ENCODE measurements around the gene EFCAB13. TPM values are rescaled to one million over a fixed set of nuclear protein-coding genes. Genes with fewer than 3 reads are reported as not detected.

EFCAB13 gene
- total RNA-seq, 1 donor from 2014 or later = 5.2 TPM

- DNase-seq (ENCODE audit: low spot score, unreplicated experiment) = no peak
- Mint-ChIP-seq H3K4me3 (ENCODE audit: low read depth) (no peak overlapping the region), H3K36me3 (ENCODE audit: insufficient read depth) (no peaks in the 10 kb centered on the region), H3K27me3 (no peaks in the 10 kb centered on the region), H3K9me3 (ENCODE audit: low read depth) (peaks cover 6% of the 10 kb centered on the region), H3K4me1 (ENCODE audit: low read depth) (peaks cover 6% of the 10 kb centered on the region), H3K27ac (no peak overlapping the region)
- no peak for TF ChIP-seq CTCF (IDR thresholded peaks at IDR 0.05; ENCODE audit: unreplicated experiment)
These were observed 23.0 kb upstream of the EFCAB13 start for GRCh38 chr17:47300718-47301117.

- Mint-ChIP-seq H3K27me3 (no peaks in the 10 kb centered on the region), H3K4me1 (ENCODE audit: low read depth) (peaks cover 6% of the 10 kb centered on the region), H3K27ac (no peak overlapping the region), H3K36me3 (ENCODE audit: insufficient read depth) (no peaks in the 10 kb centered on the region), H3K9me3 (ENCODE audit: low read depth) (peaks cover 6% of the 10 kb centered on the region), H3K4me3 (ENCODE audit: low read depth) (no peak overlapping the region)
- no peak for DNase-seq (ENCODE audit: low spot score, unreplicated experiment)
- TF ChIP-seq CTCF (IDR thresholded peaks at IDR 0.05; ENCODE audit: unreplicated experiment) = no peak
These were observed 22.6 kb upstream of the EFCAB13 start for GRCh38 chr17:47301161-47301560.

GRCh38 chr17:47301831-47302230, 21.9 kb upstream of the EFCAB13 start:
- no peak overlapping the region for H3K27ac Mint-ChIP-seq
- no peak for TF ChIP-seq CTCF (IDR thresholded peaks at IDR 0.05; ENCODE audit: unreplicated experiment)

GRCh38 chr17:47304186-47304585, 19.6 kb upstream of the EFCAB13 start:
- DNase-seq (ENCODE audit: low spot score, unreplicated experiment) = no peak
- H3K4me3 Mint-ChIP-seq (ENCODE audit: low read depth) = no peak overlapping the region
- peaks cover 6% of the 10 kb centered on the region for H3K9me3 Mint-ChIP-seq (ENCODE audit: low read depth)
- peaks cover 6% of the 10 kb centered on the region for H3K4me1 Mint-ChIP-seq (ENCODE audit: low read depth)
- H3K36me3 Mint-ChIP-seq (ENCODE audit: insufficient read depth) = no peaks in the 10 kb centered on the region
- no peak for TF ChIP-seq CTCF (IDR thresholded peaks at IDR 0.05; ENCODE audit: unreplicated experiment)
- H3K27ac Mint-ChIP-seq = no peak overlapping the region
- H3K27me3 Mint-ChIP-seq = no peaks in the 10 kb centered on the region

More at GRCh38 chr17:47301831-47302230, 21.9 kb upstream of the EFCAB13 start:
- no peaks in the 10 kb centered on the region for H3K27me3 Mint-ChIP-seq
- no peak for DNase-seq (ENCODE audit: low spot score, unreplicated experiment)
- no peak overlapping the region for H3K4me3 Mint-ChIP-seq (ENCODE audit: low read depth)
- peaks cover 6% of the 10 kb centered on the region for H3K9me3 Mint-ChIP-seq (ENCODE audit: low read depth)
- no peaks in the 10 kb centered on the region for H3K36me3 Mint-ChIP-seq (ENCODE audit: insufficient read depth)
- peaks cover 6% of the 10 kb centered on the region for H3K4me1 Mint-ChIP-seq (ENCODE audit: low read depth)

- TF ChIP-seq CTCF (IDR thresholded peaks at IDR 0.05; ENCODE audit: unreplicated experiment) = no peak
These were observed 18.3 kb upstream of the EFCAB13 start for GRCh38 chr17:47305302-47305923.

More at GRCh38 chr17:47305302-47305923, 18.3 kb upstream of the EFCAB13 start:
- H3K36me3 Mint-ChIP-seq (ENCODE audit: insufficient read depth) = no peaks in the 10 kb centered on the region
- H3K27ac Mint-ChIP-seq = no peak overlapping the region
- no peak for DNase-seq (ENCODE audit: low spot score, unreplicated experiment)
- peaks cover 6% of the 10 kb centered on the region for H3K9me3 Mint-ChIP-seq (ENCODE audit: low read depth)
- H3K4me3 Mint-ChIP-seq (ENCODE audit: low read depth) = no peak overlapping the region
- H3K4me1 Mint-ChIP-seq (ENCODE audit: low read depth) = peaks cover 6% of the 10 kb centered on the region
- peaks cover 3% of the 10 kb centered on the region for H3K27me3 Mint-ChIP-seq

All from progenitor cell of endocrine pancreas (in vitro differentiated cells).